K562 (cell line): ENCODE results near the gene CNIH3. TPM values are rescaled to one million over a fixed set of nuclear protein-coding genes. Genes with fewer than 3 reads are reported as not detected.

ENCODE experiments used
- ATAC-seq: fragments of 200-7000 bp; cut with Tn5 transposase; 3 replicates; pipeline ENCODE4 v1.9.1; 2020; ENCODE audit warnings: moderate library complexity
- BruUV-seq: library from RNA; stranded (reverse); fragments of 400-500 nt; replicated peaks from 2 replicates; lab custom pipeline; 2021; lab: Mats Ljungman, UMichigan
- CTCF ChIA-PET: fragments of 300-600 bp; formaldehyde crosslinking; extraction: SDS; loops from one replicate; lab custom pipeline; 2021; ENCODE audit warnings: low intra/inter-chr PET ratio; lab: Yijun Ruan, JAX
- POLR2A ChIA-PET: fragments of 300-600, 350-650 bp; sonication (Branson Sonifier 250); formaldehyde crosslinking; extraction: SDS; loops from one replicate; lab custom pipeline; 2021; ENCODE audit warnings: antibody characterized with exemption, inconsistent platforms; lab: Yijun Ruan, JAX
- DNase-seq, 4 experiments: peaks; one replicate each; pipeline versions ENCODE4 v3.0.0 to v3.0.0-alpha.2; 2011 to 2018; ENCODE audit warnings: low spot score in 3 of 4, mixed read lengths in 3 of 4; ENCODE audit errors: extremely low read depth in 1 of 4
- FAIRE-seq: peaks from 2 replicates; lab custom pipeline; 2011; peaks lifted over from hg19 to GRCh38; lab: Jason Lieb, UNC
- H2AFZ ChIP-seq: 2 replicates; pipeline ENCODE4 v1.6.0; 2011; ENCODE audit warnings: low read depth, low read length, control low read depth, inconsistent platforms
- H3K27ac ChIP-seq: fragments of 200-600 bp; 3 replicates; pipeline ENCODE4 v1.8.0; 2011; ENCODE audit warnings: low read depth, mild to moderate bottlenecking, control low read depth, inconsistent platforms, low read length, moderate library complexity, mixed read lengths; ENCODE audit errors: extremely low read depth
- H3K27me3 ChIP-seq, 2 experiments: fragments of 300-600 bp in 1 of 2; 2 replicates in 1 of 2; 3 replicates in 1 of 2; pipeline versions ENCODE4 v1.6.0 to v1.8.0; 2011; ENCODE audit warnings: inconsistent platforms in 2 of 2, low read length in 2 of 2, mild to moderate bottlenecking in 1 of 2, mixed read lengths in 1 of 2, moderate library complexity in 1 of 2; ENCODE audit not compliant: control insufficient read depth in 2 of 2, insufficient read depth in 2 of 2
- H3K36me3 ChIP-seq: fragments of 300-600 bp; 3 replicates; pipeline ENCODE4 v1.8.0; 2011; ENCODE audit warnings: mild to moderate bottlenecking, low read length, inconsistent platforms; ENCODE audit not compliant: control insufficient read depth, insufficient read depth
- H3K4me1 ChIP-seq, 2 experiments: fragments of 200-600 bp in 1 of 2; replicated peaks in 1 of 2; 2 replicates in 1 of 2; 3 replicates in 1 of 2; pipeline versions ENCODE4 v1.5.1 to v1.8.0; 2011; ENCODE audit warnings: inconsistent platforms in 2 of 2, low read length in 2 of 2, mild to moderate bottlenecking in 1 of 2, mixed read lengths in 1 of 2, moderate library complexity in 1 of 2; ENCODE audit not compliant: control insufficient read depth in 2 of 2, insufficient read depth in 2 of 2
- H3K4me2 ChIP-seq: 2 replicates; pipeline ENCODE4 v1.6.1; 2011; ENCODE audit warnings: low read length, control low read depth, inconsistent platforms, mixed read lengths; ENCODE audit not compliant: insufficient read depth
- H3K4me3 ChIP-seq: fragments of 200-600 bp; sonication (generic), shearing (Covaris generic); 2 replicates; pipeline ENCODE4 v1.5.1; 2016; ENCODE audit warnings: control low read depth, inconsistent platforms
- H3K79me2 ChIP-seq: fragments of 200-600 bp; 3 replicates; pipeline ENCODE4 v1.8.0; 2011; ENCODE audit warnings: low read length, inconsistent platforms; ENCODE audit not compliant: control insufficient read depth, insufficient read depth
- H3K9ac ChIP-seq, 2 experiments: 2 replicates each; pipeline versions ENCODE4 v1.6.0 to v1.6.1; 2011; ENCODE audit warnings: low read depth in 2 of 2, low read length in 2 of 2, control low read depth in 1 of 2, inconsistent platforms in 1 of 2, mild to moderate bottlenecking in 1 of 2, mixed read lengths in 1 of 2; ENCODE audit not compliant: insufficient read depth in 1 of 2
- H3K9me1 ChIP-seq: one replicate; pipeline ENCODE4 v1.6.0; 2011; ENCODE audit warnings: inconsistent platforms, mild to moderate bottlenecking, low read length, moderate library complexity; ENCODE audit not compliant: control insufficient read depth, insufficient read depth
- H3K9me3 ChIP-seq: replicated peaks from 2 replicates; pipeline ENCODE4 v1.5.1; 2011; ENCODE audit warnings: low read depth, low read length, inconsistent platforms; ENCODE audit not compliant: control insufficient read depth, insufficient read depth
- H4K20me1 ChIP-seq: replicated peaks from 2 replicates; pipeline ENCODE4 v1.6.1; 2011; ENCODE audit warnings: low read length, inconsistent platforms, mixed read lengths; ENCODE audit not compliant: control insufficient read depth, insufficient read depth
- ASH1L ChIP-seq: fragments of 450-650 bp; IDR thresholded peaks from 2 replicates; pipeline ENCODE4 v1.6.1; 2018; ENCODE audit warnings: borderline replicate concordance, mild to moderate bottlenecking, low read depth; ENCODE audit not compliant: partially characterized antibody
- CAMTA2 ChIP-seq: fragments of 250-450 bp; sonication (Bioruptor Pico); conservative IDR thresholded peaks from 2 replicates; pipeline ENCODE4 v1.5.1; 2022
- DNMT1 ChIP-seq: fragments of 450-650 bp; IDR thresholded peaks from 2 replicates; pipeline ENCODE4 v1.6.1; 2016; ENCODE audit warnings: antibody characterized with exemption, mild to moderate bottlenecking
- KDM5B ChIP-seq: fragments of 200-600 bp; sonication (generic); IDR thresholded peaks from 2 replicates; pipeline ENCODE4 v1.6.1; 2012; ENCODE audit warnings: low read depth, mild to moderate bottlenecking, moderate library complexity, low read length, control low read depth, inconsistent platforms; ENCODE audit not compliant: insufficient replicate concordance
- NELFE ChIP-seq: IDR thresholded peaks from 2 replicates; pipeline ENCODE4 v1.6.1; 2011; ENCODE audit warnings: mild to moderate bottlenecking; ENCODE audit not compliant: insufficient read depth, insufficient read length
- SNIP1 ChIP-seq: fragments of 450-650 bp; IDR thresholded peaks from 2 replicates; pipeline ENCODE4 v1.7.1; 2017; ENCODE audit warnings: low read depth, mild to moderate bottlenecking
- SOX6 ChIP-seq: fragments of 450-650 bp; IDR thresholded peaks from 2 replicates; pipeline ENCODE4 v1.6.1; 2014; ENCODE audit warnings: mild to moderate bottlenecking
- ZNF175 ChIP-seq: fragments of 200-800 bp; sonication (Bioruptor generic); IDR thresholded peaks from 2 replicates; pipeline ENCODE4 v1.6.1; 2016; ENCODE audit warnings: low read depth, mild to moderate bottlenecking, missing genetic modification characterization, missing compliant biosample characterization
- ZNF695 ChIP-seq: fragments of 450-650 bp; formaldehyde crosslinking; IDR thresholded peaks from 2 replicates; pipeline ENCODE4 v1.4.0; 2020; ENCODE audit warnings: mild to moderate bottlenecking, moderate library complexity
- WGBS: fragments of 100-300 bp; shearing (Covaris generic); methylation state at CpG from one replicate; pipeline ENCODE4 v1.1.6; 2016; ENCODE audit warnings: low coverage, mixed read lengths; ENCODE audit not compliant: insufficient coverage; ENCODE audit errors: missing lambda C conversion rate; 5-methylcytosine and 5-hydroxymethylcytosine counted together
- in situ Hi-C: fragments of 300-500 bp; cut with MboI; formaldehyde crosslinking; loops from 4 replicates; pipeline ENCODE4 v1.15.0; 2018; ENCODE audit warnings: inconsistent platforms, mixed read lengths
- intact Hi-C: fragments of 100-400 bp; cut with micrococcal nuclease; formaldehyde crosslinking; loops from 2 replicates; pipeline ENCODE4 v1.14.2; 2022
- polyA plus RNA-seq, 8 experiments: library from polyadenylated mRNA; depleted of rRNA in 4 of 8; stranded (reverse) in 5 of 8; unstranded in 3 of 8; fragments of >200 nt; fragmentation: Nextera tagmentation in 2 of 8; fragmentation: Illumina TruSeq in 1 of 8; extraction: Ambion mirVana in 2 of 8; extraction: Trizol in 1 of 8; gene quantifications; 2 replicates each; pipeline versions ENCODE4 v1.2.1 to v1.2.3, GENCODE V29; 2011 to 2014; ENCODE audit warnings: inconsistent platforms in 1 of 8, missing spikeins in 1 of 8
- total RNA-seq, 7 experiments: library from RNA; depleted of rRNA in 6 of 7; stranded (reverse); fragments of >200 nt in 6 of 7; fragmentation: Illumina TruSeq in 2 of 7; extraction: Trizol in 2 of 7; gene quantifications; 2 replicates each; pipeline versions ENCODE4 v1.2.1 to v1.2.3, GENCODE V29; 2011 to 2021; ENCODE audit warnings: low replicate concordance in 1 of 7

Gene CNIH3
- total and polyA plus RNA-seq, 9 of the 15 experiments (the other 6 are each of a cell fraction or from before 2014, with no cell fraction given): 0.14 to 1.8 (median 0.79) TPM

GRCh38 chr1:224739303-224739996, 123.3 kb downstream of the CNIH3 start:
- CTCF ChIA-PET: interaction anchor here (0.6 kb wide), 1 partner anchor 227 kb away, joined by 6 read pairs; no protein-coding TSS in a partner anchor
- Histone ChIP-seq H3K27ac (no peak overlapping the region), H3K9me1 (no peaks in the 10 kb centered on the region), H4K20me1 (no peaks in the 10 kb centered on the region; the same call in 1 of the 2 replicates), H3K36me3 (no peaks in the 10 kb centered on the region), H3K4me3 (no peak overlapping the region), H2AFZ (no peak overlapping the region), H3K9me3 (no peaks in the 10 kb centered on the region), H3K4me2 (no peak overlapping the region), H3K4me1 (no peaks in the 10 kb centered on the region), H3K79me2 (no peaks in the 10 kb centered on the region), H3K9ac (no peak overlapping the region), H3K27me3 (peaks cover 21 to 50% of the 10 kb centered on the region in 2 experiments)
- no peak for FAIRE-seq
- BruUV-seq: no TSS peak
- in situ Hi-C loops (no loop called here), intact Hi-C loops (loop anchor here (10.0 kb wide), 1 partner anchor 225 kb away; no protein-coding TSS in a partner anchor)
- no peak for ATAC-seq
- no peak for DNase-seq
- 1% methylated on average over 12 of the region's 12 CpGs for WGBS
- POLR2A ChIA-PET: no interaction called here
- TF ChIP-seq SNIP1 (no peak), ZNF695 (CRISPR knock-in tag) (no peak), NELFE (no peak), ASH1L (no peak), CAMTA2 (CRISPR knock-in tag) (no peak), SOX6 (no peak), KDM5B (no peak), ZNF175 (no peak), DNMT1 (no peak)
